Pancreas (tissue), 10 donors: ENCODE results near the gene ZW10. TPM values are rescaled to one million over a fixed set of nuclear protein-coding genes. Genes with fewer than 3 reads are reported as not detected.
"Not testable (repeated sequence)": the region's sequence is repeated elsewhere in the genome, so short reads cannot be mapped to it uniquely, and the experiment has no call there.

ENCODE experiments used
- ATAC-seq, 4 donors: fragments of 200-7000 bp; cut with Tn5 transposase; one replicate each; pipeline versions ENCODE4 v1.8.0 to v1.9.1; 2020; ENCODE audit warnings: mild to moderate bottlenecking in 4 of 4, moderate library complexity in 4 of 4
- DNase-seq, 6 donors: peaks; one replicate each; pipeline ENCODE4 v3.0.0-alpha.2; 2020
- FAIRE-seq: peaks from 2 replicates; lab custom pipeline; 2012; peaks lifted over from hg19 to GRCh38; lab: Jason Lieb, UNC
- H3K27ac ChIP-seq, 4 donors: fragments of 200-600 bp; sonication (generic); 1 replicate in 3 of 4; 2 replicates in 1 of 4; pipeline versions ENCODE4 v1.5.0 to v1.8.0; 2020
- H3K27me3 ChIP-seq, 4 donors: fragments of 200-600 bp; one replicate each; pipeline ENCODE4 v1.8.0; 2021
- H3K36me3 ChIP-seq, 3 donors: fragments of 200-600 bp; sonication (generic) in 1 of 3; one replicate each; pipeline versions ENCODE4 v1.5.0 to v1.8.0; 2020 to 2021
- H3K4me1 ChIP-seq, 3 donors: fragments of 200-600 bp; one replicate each; pipeline ENCODE4 v1.8.0; 2021
- H3K4me3 ChIP-seq, 4 donors: fragments of 200-600 bp; sonication (generic) in 2 of 4; one replicate each; pipeline versions ENCODE4 v1.5.0 to v1.8.0; 2020 to 2021
- H3K9me3 ChIP-seq, 4 donors: fragments of 200-600 bp; one replicate each; pipeline ENCODE4 v1.8.0; 2021
- CTCF ChIP-seq, 4 donors: fragments of 200-600 bp; sonication (generic) in 3 of 4; IDR thresholded peaks; one replicate each; pipeline versions ENCODE4 v1.5.0 to v1.8.0; 2021; ENCODE audit warnings: antibody characterized with exemption in 4 of 4
- WGBS, 2 donors: extraction: QIAGEN DNeasy Blood & Tissue Kit; methylation state at CpG; one replicate each; pipeline ENCODE4 v1.1.7; 2013; 5-methylcytosine and 5-hydroxymethylcytosine counted together
- intact Hi-C, 3 donors: fragments of 100-400 bp; cut with DNase I; formaldehyde crosslinking; loops; one replicate each; pipeline versions ENCODE4 v1.11.1 to v1.14.2; 2022
- polyA plus RNA-seq, 2 donors: library from polyadenylated mRNA; stranded (reverse); fragments of 200-250 nt; gene quantifications; one replicate each; pipeline ENCODE4 v1.2.3, GENCODE V29; 2013
- total RNA-seq, 6 donors: library from RNA; stranded (reverse); fragmentation: NEBNext Ultra II Directional in 4 of 6; extraction: Animal tissue kit (Norgen Biotek cat#: 25700) in 4 of 6; gene quantifications; one replicate each; pipeline versions ENCODE4 v1.2.1 to v1.2.4, GENCODE V29; 2021 to 2023
- donor health status: healthy with polysubstance abuse.
- donor health status: DM: no; HTN: no; CAD: no; lungs with moderate emphysema.
- donor health status: DM: no; HTN: no; CAD: no.
- donor health status: control.
- donor health status: control.
- donor health status: Bipolar disorder and iron deficiency.
- donor health status: DM: yes; HTN: yes; CAD: no.
- donor health status: DM: no; HTN: no; CAD: no.
- donor health status: DM: no; HTN: no; CAD: no.
- donor health status: DM: yes; HTN: yes; CAD: no.

ZW10 gene
- total and polyA plus RNA-seq, 8 donors, result 2.8 to 8.2 (median 6.7) TPM

DNA sequence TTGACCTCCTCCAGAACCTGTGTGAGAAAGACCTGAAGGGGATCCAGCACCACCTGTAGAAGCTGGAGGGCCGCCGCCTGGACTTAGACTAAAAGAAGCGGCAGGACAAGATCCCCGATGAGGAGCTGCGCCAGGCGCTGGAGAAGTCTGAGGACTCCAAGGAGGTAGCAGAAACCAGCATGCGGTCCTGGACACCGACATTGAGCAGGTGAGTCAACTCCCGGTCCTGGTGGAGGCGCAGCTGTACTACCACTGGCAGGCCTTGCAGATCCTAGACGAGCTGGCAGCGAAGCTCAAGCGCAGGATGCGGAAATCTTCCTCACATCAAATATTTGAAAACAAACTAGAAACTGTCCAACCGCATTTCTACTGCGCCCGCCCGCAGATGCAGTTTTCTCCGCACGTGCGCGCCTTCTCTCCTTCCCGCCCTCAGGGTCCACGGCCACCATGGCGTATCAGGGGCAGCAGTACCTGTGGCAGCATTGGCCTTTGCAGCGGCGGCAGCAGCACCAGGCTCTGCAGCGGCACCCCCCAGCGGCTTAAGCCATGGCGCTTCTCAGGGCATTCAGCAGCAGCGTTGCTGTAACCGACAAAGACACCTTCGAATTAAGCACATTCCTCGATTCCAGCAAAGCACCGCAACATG is 16.3 kb upstream of the ZW10 start:
- intact Hi-C loops, result no loop called here
- H3K36me3 ChIP-seq, result no peaks in the 10 kb centered on the region
- H3K9me3 ChIP-seq, result no peaks in the 10 kb centered on the region
- H3K27ac ChIP-seq, result no peak overlapping the region
- ATAC-seq (no peak), FAIRE-seq (no peak), DNase-seq (no peak)
- WGBS, 2 donors, result 78 to 86% methylated on average over 35 of the region's 35 CpGs
- H3K27me3 ChIP-seq, result no peaks in the 10 kb centered on the region
- H3K4me3 ChIP-seq, result no peak overlapping the region
- no peak for TF ChIP-seq CTCF (IDR thresholded peaks at IDR 0.05)
- H3K4me1 ChIP-seq, result no peaks in the 10 kb centered on the region

DNA sequence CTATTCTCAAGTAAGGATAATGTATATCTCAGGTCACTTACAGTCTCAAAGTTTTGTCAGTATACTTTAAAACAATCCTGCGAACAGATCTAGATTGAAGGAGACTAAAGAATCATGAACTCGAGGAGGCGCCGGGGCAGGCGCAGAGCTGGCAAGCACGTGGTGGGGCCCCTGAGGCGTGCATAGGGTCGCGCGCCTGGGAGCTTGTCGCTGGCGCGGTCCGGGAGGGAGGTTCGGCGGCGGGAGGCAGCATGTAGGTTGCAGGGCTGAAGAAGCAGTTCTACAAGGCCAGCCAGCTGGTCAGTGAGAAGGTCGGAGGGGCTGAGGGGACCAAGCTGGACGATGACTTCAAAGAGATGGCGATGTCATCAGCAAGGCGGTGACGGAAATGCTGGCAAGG is 15.5 kb upstream of the ZW10 start:
- H3K4me3 ChIP-seq, H3K36me3 ChIP-seq, H3K27me3 ChIP-seq, H3K4me1 ChIP-seq, H3K9me3 ChIP-seq, ATAC-seq, intact Hi-C loops, FAIRE-seq, DNase-seq, H3K27ac ChIP-seq: not testable (repeated sequence)
- 74 to 79% methylated on average over 22 of the region's 22 CpGs for whole genome bisulfite sequencing, 2 donors

DNA sequence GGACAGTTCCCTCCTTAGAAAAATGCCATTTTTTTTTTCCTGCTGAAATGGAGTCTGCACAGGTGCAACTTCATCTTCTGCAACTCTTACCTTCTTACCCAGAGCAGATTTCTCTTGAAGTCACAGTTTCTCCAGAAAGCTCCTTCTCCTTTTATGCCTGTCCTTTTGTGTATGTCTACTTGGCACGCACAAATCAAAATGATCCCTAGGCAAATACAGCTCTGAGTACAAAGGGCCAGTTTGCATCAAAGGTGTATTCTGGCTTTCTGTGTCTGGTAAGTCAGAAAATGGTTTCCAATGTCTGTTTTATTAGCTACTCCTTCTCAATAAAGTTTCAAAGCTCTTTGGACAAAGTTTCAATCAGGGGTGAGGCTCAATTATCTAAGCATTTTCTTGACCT is 8.6 kb upstream of the ZW10 start:
- TF ChIP-seq CTCF (IDR thresholded peaks at IDR 0.05), result no peak
- Histone ChIP-seq H3K27ac (no peak overlapping the region), H3K27me3 (no peaks in the 10 kb centered on the region), H3K4me1 (peaks cover 4 to 7% (median 6%) of the 10 kb centered on the region in 3 donors), H3K4me3 (no peak overlapping the region), H3K9me3 (no peaks in the 10 kb centered on the region), H3K36me3 (no peaks in the 10 kb centered on the region)
- DNase-seq (no peak), ATAC-seq (no peak), FAIRE-seq (no peak)
- WGBS, 2 donors, result 38 to 59% methylated on average over 1 of the region's 1 CpG
- intact Hi-C loops, result no loop called here

DNA sequence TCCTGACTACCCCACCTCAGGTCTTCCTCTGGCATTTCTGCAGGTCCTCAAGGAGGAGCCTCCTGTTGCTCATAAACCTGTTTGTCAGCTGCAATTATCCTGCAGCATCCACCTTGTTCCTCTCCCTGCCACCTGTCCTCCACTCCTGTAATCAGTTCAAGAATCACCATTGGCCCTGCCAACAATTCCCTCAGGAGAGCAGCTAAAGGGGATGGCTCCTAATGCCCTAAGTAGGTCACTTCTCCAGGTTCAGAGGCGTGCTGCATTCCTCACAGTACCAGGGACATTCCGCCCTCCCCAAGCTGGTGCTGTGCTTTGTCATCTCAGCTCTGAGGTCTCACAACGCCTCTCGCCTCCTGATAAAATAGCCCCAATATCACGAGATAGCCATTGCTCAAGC is 8.2 kb upstream of the ZW10 start:
- Histone ChIP-seq H3K4me3 (no peak overlapping the region), H3K27ac (no peak overlapping the region), H3K4me1 (peaks cover 4 to 7% (median 6%) of the 10 kb centered on the region in 3 donors), H3K36me3 (no peaks in the 10 kb centered on the region), H3K9me3 (no peaks in the 10 kb centered on the region), H3K27me3 (no peaks in the 10 kb centered on the region)
- intact Hi-C loops, result no loop called here
- TF ChIP-seq CTCF (IDR thresholded peaks at IDR 0.05), result no peak
- FAIRE-seq (no peak), DNase-seq (no peak), ATAC-seq (no peak)
- WGBS, 2 donors, result 55 to 56% methylated on average over 5 of the region's 5 CpGs

DNA sequence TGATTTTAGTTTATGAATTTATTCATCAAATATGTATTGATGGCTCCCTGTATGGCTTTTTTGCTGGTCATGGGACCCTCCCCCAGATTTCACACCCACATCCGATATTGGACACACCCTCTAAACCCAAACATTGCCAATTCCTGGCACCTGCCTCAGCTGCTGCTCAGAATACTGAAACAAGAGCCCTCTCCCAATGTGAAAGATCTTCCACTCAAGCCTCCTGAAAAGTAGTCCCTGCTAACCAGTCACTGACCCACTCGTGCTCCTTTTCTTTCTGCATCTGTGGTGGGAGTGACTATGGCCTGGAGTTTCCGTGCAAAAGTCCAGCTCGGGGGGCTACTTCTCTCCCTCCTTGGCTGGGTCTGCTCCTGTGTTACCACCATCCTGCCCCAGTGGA is 6.0 kb upstream of the ZW10 start, which contains the start of gene CLDN25:
TSS of gene CLDN25 (plus strand) at position 301 of the 400 bp plus-strand sequence. CDS start at position 301, 0 bp downstream.
- H3K9me3 ChIP-seq, result no peaks in the 10 kb centered on the region
- ATAC-seq (no peak), DNase-seq (no peak), FAIRE-seq (no peak)
- no peaks in the 10 kb centered on the region for H3K36me3 ChIP-seq
- 77 to 84% methylated on average over 4 of the region's 4 CpGs for WGBS, 2 donors
- TF ChIP-seq CTCF (IDR thresholded peaks at IDR 0.05), result no peak
- H3K4me3 ChIP-seq, result no peak within 1 kb of the TSS
- H3K27me3 ChIP-seq, result no peaks in the 10 kb centered on the region
- H3K4me1 ChIP-seq, result peaks cover 4 to 7% (median 6%) of the 10 kb centered on the region in 3 donors
- peak within 1 kb of the TSS in 2 of 4 donors; percentile 77 to 83 for H3K27ac ChIP-seq
- intact Hi-C loops, result no loop called here
